SU-DHL-6 (cell line): Measurements from ENCODE around the gene GNRHR.

Experiments used
- H2AFZ ChIP-seq: fragments of 200-600 bp; sonication (generic); 2 replicates; pipeline ENCODE4 v1.6.1; 2014; ENCODE audit warnings: low read depth, mild to moderate bottlenecking, moderate library complexity, mixed read lengths, antibody characterized with exemption, low read length; ENCODE audit not compliant: severe bottlenecking
- H3F3A ChIP-seq: fragments of 200-600 bp; shearing (Covaris generic); 2 replicates; pipeline ENCODE4 v1.6.0; 2016; ENCODE audit warnings: antibody characterized with exemption, mild to moderate bottlenecking; ENCODE audit not compliant: insufficient read depth
- H3K27ac ChIP-seq: fragments of 200-600 bp; sonication (generic); 2 replicates; pipeline ENCODE4 v1.5.1; 2016; ENCODE audit warnings: low read depth, mild to moderate bottlenecking, low read length, moderate library complexity, mixed read lengths
- H3K27me3 ChIP-seq: fragments of 200-600 bp; sonication (generic), shearing (Covaris generic); 2 replicates; pipeline ENCODE4 v1.6.0; 2014; ENCODE audit warnings: mild to moderate bottlenecking, low read length
- H3K36me3 ChIP-seq: fragments of 200-600 bp; sonication (generic); 2 replicates; pipeline ENCODE4 v1.6.1; 2014; ENCODE audit warnings: mild to moderate bottlenecking, low read length, mixed read lengths
- H3K4me2 ChIP-seq: fragments of 300-600, 200-600 bp; shearing (Covaris generic), sonication (generic); 2 replicates; pipeline ENCODE4 v1.6.0; 2014; ENCODE audit warnings: low read length, low read depth, mild to moderate bottlenecking; ENCODE audit not compliant: poor library complexity, severe bottlenecking
- H3K4me3 ChIP-seq: fragments of 200-600 bp; sonication (generic); 2 replicates; pipeline ENCODE4 v1.5.1; 2014; ENCODE audit warnings: antibody characterized with exemption, low read length, mild to moderate bottlenecking, mixed read lengths; ENCODE audit not compliant: insufficient read depth, poor library complexity, severe bottlenecking
- H3K79me2 ChIP-seq: fragments of 200-600 bp; sonication (generic); 2 replicates; pipeline ENCODE4 v1.6.1; 2014; ENCODE audit warnings: mild to moderate bottlenecking, low read length, moderate library complexity; ENCODE audit not compliant: insufficient read depth
- H3K9ac ChIP-seq: fragments of 200-600 bp; sonication (generic); 2 replicates; pipeline ENCODE4 v1.7.0; 2014; ENCODE audit warnings: mild to moderate bottlenecking, low read length
- H3K9me2 ChIP-seq: fragments of 200-600 bp; sonication (generic); replicated peaks from 2 replicates; pipeline ENCODE4 v1.6.1; 2014; ENCODE audit warnings: low read length; ENCODE audit not compliant: insufficient read depth
- H3K9me3 ChIP-seq: fragments of 200-600 bp; sonication (generic); 2 replicates; pipeline ENCODE4 v1.6.1; 2014; ENCODE audit warnings: low read length, mixed read lengths; ENCODE audit not compliant: insufficient read depth
- H4K20me1 ChIP-seq: fragments of 200-600 bp; sonication (generic); 2 replicates; pipeline ENCODE4 v1.6.1; 2014; ENCODE audit warnings: low read depth, mild to moderate bottlenecking, antibody characterized with exemption, low read length, moderate library complexity, mixed read lengths
- CTCF ChIP-seq: fragments of 200-600 bp; sonication (generic); IDR thresholded peaks from one replicate; pipeline ENCODE4 v1.5.1; 2017; ENCODE audit warnings: antibody characterized with exemption, mild to moderate bottlenecking, low read length, moderate library complexity; ENCODE audit not compliant: insufficient read depth, poor library complexity, severe bottlenecking
- EZH2phosphoT487 ChIP-seq: fragments of 200-600 bp; sonication (generic), shearing (Covaris generic); conservative IDR thresholded peaks from 2 replicates; pipeline ENCODE4 v1.6.1; 2018; ENCODE audit warnings: mild to moderate bottlenecking, antibody characterized with exemption, low read length, moderate library complexity, mixed read lengths

The GNRHR gene

DNA sequence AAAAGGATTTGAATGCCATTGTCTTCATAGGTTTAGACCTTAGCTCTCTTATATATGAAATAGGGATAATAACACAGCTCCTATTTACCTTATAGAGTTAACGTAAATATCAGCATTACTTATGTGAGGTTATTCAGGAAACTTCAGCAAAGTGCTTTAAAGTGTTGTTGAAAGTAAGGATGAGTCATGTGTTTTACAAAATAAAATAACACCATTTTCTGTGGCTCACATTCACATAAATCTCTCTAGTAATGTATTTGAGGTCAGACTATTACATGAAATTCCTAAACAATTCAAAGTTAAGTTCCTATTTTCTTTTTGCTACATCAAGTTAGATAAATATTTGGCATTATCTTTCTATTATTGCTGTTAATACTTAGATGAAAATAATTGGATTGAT, 2.9 kb downstream of the GNRHR start:
- no peak overlapping the region for H3K4me3 ChIP-seq
- no peaks in the 10 kb centered on the region for H3K79me2 ChIP-seq
- H3K9ac ChIP-seq: no peak overlapping the region
- H3K27me3 ChIP-seq: no peaks in the 10 kb centered on the region
- H3K36me3 ChIP-seq: no peaks in the 10 kb centered on the region
- TF ChIP-seq CTCF (no peak), EZH2phosphoT487 (no peak)
- H3K4me2 ChIP-seq: no peak overlapping the region
- H3K27ac ChIP-seq: no peak overlapping the region
- no peaks in the 10 kb centered on the region for H4K20me1 ChIP-seq
- no peaks in the 10 kb centered on the region for H3F3A ChIP-seq
- H3K9me3 ChIP-seq: no peaks in the 10 kb centered on the region
- H3K9me2 ChIP-seq: no peaks in the 10 kb centered on the region
- no peak overlapping the region for H2AFZ ChIP-seq

- Histone ChIP-seq H3K4me3 (no peak overlapping the region), H4K20me1 (no peaks in the 10 kb centered on the region), H3K36me3 (no peaks in the 10 kb centered on the region)
These were observed 3.5 kb downstream of the GNRHR start for GRCh38 chr4:67750691-67751090.

DNA sequence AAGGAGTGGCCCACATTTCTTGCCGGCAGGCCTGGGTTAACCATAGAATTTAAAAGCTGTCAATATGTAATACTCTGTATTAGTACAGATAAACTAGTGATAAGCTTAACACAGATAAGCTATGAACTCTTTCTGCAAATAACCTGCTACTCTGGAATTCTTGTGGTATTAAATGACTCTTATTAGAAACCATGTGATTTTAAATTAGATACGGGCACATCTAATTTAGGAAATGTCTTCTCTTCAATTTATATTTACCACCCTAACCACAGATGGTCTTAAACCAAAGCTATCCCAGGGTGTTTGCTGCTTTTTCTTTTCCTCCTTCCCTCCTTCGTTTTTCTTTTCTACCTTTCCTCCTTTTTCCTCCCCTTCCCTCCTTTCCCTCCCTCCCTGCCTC, 4.9 kb downstream of the GNRHR start:
- Histone ChIP-seq H3K27ac (no peak overlapping the region), H3K4me2 (no peak overlapping the region), H3K9ac (no peak overlapping the region), H3K9me2 (no peaks in the 10 kb centered on the region), H3K36me3 (no peaks in the 10 kb centered on the region), H3K4me3 (no peak overlapping the region), H3F3A (no peaks in the 10 kb centered on the region), H3K9me3 (no peaks in the 10 kb centered on the region), H3K79me2 (no peaks in the 10 kb centered on the region), H4K20me1 (no peaks in the 10 kb centered on the region), H2AFZ (no peak overlapping the region), H3K27me3 (no peaks in the 10 kb centered on the region)
- no peak for TF ChIP-seq EZH2phosphoT487
- no peak for TF ChIP-seq CTCF

More at GRCh38 chr4:67750691-67751090, 3.5 kb downstream of the GNRHR start:
- Histone ChIP-seq H3K79me2 (no peaks in the 10 kb centered on the region), H3K9me3 (no peaks in the 10 kb centered on the region), H3K9me2 (no peaks in the 10 kb centered on the region), H3K27ac (no peak overlapping the region), H3K4me2 (no peak overlapping the region), H2AFZ (no peak overlapping the region), H3K27me3 (no peaks in the 10 kb centered on the region), H3K9ac (no peak overlapping the region), H3F3A (no peaks in the 10 kb centered on the region)
- TF ChIP-seq CTCF: no peak
- TF ChIP-seq EZH2phosphoT487: no peak
